Left hindlimb (tissue), 1 donor: ENCODE measurements around the gene FEV.

Source experiments
- DNase-seq: peaks from one replicate; pipeline ENCODE4 v3.0.0-alpha.2; 2018

The FEV gene

DNA sequence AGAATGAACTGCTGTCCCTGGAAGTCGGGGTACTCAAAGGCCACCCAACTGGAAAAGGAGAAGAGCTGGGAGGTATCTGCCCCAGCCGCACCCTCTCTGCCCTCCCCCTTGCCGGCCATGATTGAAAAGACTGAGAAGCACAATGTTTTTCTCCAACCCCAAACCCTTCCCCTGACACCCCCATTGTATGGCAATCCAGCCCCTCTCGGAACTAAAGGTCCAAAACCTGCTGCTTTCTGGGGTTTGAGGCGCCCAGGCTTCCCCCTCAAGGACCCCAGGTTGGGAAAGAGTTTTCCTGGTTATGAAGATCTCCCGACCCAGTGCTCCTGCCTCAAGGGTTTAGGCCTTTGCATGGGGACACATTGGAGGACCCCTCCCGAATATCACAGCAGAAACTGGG is 7.2 kb upstream of the FEV start:
- DNase-seq = no peak

DNA sequence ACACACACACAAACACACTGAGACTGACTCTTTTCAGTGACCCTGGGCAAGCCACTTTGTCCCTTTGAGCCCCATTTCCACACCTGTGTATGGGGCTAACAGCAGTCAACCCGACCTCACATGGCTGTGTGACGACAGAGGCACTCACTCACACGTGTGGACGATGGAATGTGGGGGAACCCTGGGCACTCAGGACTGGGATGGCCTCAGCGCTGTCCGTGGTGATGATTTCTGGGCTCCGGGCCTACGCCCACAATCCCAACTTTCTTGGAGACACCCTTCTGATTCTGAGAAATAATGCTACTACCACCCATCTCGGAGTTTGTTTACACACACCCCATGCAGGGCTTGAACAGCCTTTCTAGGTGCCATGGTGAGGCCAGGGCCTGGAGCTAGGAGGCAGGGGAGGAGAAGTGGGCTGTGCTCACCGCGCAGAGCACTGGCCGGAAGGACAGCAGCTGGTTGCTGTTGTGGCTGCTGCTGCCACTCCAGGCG is 6.7 kb upstream of the FEV start:
- DNase-seq = no peak

GRCh38 chr2:218990612-218991011 is 5.6 kb upstream of the FEV start:
- no peak for DNase-seq

DNA sequence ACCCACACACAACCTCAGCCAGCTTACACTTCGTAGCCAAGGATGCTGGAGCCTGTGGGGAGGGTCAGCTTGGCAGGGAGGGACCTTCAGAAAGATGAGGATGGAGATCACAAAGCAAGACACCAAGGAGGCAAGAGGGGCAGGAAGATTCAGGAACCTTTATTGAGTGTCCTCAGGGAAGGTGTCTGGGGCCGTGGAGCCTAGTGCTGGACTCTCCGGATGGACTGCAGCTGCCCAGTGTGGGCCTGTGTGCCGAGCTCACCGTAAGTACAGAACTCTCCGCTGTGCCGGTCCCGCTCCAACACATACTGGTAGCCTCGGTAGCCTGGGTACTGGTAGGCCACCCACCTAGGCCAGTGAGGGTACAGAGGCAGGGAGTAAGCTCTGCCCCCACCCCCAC is 5.1 kb upstream of the FEV start:
- DNase-seq = no peak

GRCh38 chr2:218988650-218989049 is 3.7 kb upstream of the FEV start:
- DNase-seq = no peak

GRCh38 chr2:218988164-218988563 is 3.2 kb upstream of the FEV start:
- no peak for DNase-seq

GRCh38 chr2:218986148-218986761 is 1.3 kb upstream of the FEV start:
- DNase-seq = no peak

GRCh38 chr2:218985325-218986091 is 524 bp upstream of the FEV start:
- no peak for DNase-seq

DNA sequence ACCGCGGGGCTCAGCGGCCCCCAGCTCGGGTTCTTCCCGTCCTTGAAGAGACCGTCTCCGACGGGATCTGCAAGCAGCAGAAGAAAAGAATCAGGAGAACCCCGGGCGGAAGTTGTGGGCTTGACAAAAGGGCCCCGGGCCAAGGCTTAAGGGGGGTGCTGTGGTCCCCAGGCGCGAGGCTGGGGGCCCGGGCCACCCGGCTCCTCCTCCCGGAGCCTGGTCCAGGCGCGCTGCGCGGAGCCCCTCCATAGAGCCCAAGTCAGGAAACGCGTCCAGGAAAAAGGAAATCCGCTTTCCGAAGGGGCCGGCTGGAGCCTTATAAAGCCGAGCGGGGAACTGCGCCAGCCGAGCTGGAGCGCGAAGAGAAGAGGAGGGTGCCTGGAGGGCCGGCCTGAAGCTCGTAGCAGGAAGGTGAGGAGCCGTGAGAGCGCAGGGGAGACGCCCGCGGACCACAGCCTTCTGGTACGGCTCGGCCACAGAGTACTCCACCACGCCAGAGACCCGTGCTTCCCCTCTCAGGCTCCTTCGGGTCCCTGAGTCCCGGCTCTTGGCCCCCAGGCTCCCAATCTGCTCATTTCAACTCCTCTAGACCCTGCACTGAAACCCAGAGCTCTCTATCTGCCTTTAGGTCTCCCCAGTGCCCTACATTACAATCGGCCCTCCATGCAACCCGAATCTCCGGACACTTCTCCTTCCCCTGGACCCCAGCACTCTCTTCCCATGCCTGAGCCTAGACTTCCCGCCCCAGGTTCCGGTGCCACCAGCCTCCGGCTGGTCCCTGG is 554 bp downstream of the FEV start:
- DNase-seq = no peak

DNA sequence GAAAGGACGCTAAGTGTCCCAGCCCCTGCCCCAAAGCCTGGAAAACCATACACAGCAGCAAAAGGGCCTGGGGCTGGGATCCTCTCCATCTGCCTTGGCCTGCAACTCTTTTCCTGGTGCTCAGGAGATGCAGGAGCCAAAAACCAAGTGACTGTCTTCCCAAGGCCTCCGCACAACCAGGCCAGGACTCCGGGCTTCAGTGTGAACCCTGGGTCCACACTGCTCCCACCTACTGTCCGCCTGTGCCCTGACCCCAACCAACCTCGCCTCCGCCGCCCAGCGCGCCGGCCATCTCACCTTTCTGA is 1.1 kb downstream of the FEV start:
- DNase-seq = no peak

GRCh38 chr2:218983263-218983933 is 1.6 kb downstream of the FEV start:
- no peak for DNase-seq

DNA sequence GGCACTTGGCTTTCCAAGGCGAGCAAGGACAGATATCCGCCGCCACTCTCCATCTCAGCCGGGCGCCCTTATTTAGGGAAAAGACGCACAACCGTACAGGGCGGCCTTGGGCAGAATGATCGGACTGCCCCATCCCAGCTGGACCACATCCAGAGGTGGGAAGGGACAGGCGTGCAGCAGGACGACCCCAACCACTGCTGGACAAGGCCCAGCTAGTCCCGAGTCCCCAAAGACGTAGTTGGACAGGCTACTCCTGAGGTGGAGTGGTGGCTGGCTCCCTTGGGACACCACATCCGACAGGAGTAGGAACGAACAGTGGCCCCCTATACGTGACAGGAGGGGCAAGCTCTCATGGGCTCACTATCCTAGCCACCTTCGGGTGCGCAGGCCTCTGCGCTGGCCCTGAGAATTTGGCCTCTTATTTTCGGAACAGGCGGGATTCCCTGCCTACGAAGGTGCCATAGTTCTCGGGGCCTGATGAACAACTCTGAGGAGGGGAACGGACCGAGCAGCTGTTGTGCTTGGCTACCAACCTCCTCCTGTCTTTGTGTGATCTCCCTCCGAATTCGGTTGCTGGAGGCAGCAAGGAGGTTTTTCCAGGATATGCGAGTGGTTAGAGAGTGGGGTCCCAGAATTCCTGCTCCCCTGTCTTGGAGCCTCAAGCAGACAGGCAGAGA is 2.3 kb downstream of the FEV start:
- no peak for DNase-seq

GRCh38 chr2:218981881-218982585 is 3.0 kb downstream of the FEV start:
- DNase-seq = no peak

DNA sequence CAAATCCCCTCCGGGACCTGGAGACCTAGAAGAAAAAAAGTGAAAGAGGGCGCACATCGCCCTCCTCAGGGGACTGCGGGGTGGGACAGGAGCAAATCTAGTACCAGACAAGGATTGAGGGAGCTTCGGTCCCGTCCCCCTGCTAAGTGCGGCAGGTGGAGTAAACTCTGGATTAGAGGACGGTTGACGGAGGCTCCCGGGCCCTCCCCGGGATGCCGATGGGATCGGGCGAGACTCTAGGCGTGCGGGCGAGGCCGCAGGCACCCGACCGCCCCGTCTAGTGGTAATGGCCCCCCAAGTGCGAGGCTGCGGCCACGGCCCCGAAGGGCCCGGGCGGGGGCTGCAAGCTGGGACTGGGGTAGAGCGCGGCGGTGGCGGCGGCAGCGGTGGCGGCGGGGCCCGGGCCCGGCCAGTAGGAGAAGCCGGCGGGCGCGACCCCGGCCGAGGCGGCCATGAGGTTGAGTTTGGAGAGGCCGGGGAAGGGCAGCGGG is 3.5 kb downstream of the FEV start:
- no peak for DNase-seq

DNA sequence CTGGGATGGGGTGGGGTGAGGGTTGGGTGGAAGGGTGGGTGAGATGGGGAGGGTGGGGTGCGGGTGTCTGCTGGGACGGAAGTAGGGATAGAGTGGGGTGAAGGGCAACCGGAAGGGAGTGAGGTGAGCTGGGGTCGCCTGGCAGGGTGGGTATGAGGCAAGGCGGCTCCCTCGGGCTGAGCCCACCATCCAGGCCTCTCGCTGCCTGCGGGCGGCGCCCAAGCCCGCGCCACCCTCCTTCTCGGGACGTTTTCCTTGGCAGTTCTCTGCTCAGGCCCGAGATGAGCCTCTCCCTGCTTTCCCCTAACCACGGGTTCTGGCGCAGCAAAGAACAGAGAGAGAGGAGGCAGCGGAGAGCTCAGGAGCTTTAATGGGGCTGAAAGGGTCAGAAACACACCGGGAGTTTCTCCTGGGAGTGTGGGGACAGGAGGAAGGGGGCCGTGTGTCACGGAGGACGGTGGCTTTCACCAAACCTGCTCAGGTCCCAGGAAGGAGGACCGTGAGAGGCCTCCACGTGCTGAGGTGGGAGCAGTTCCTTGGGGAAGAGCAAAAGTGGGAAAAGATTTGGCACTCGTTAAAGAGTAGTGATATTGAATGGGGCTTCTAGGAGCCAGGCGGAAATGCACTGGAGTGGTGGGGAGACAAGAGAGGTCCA is 4.1 kb downstream of the FEV start:
- DNase-seq = no peak

GRCh38 chr2:218979846-218980734 is 4.9 kb downstream of the FEV start:
- DNase-seq = peak; percentile 81

DNA sequence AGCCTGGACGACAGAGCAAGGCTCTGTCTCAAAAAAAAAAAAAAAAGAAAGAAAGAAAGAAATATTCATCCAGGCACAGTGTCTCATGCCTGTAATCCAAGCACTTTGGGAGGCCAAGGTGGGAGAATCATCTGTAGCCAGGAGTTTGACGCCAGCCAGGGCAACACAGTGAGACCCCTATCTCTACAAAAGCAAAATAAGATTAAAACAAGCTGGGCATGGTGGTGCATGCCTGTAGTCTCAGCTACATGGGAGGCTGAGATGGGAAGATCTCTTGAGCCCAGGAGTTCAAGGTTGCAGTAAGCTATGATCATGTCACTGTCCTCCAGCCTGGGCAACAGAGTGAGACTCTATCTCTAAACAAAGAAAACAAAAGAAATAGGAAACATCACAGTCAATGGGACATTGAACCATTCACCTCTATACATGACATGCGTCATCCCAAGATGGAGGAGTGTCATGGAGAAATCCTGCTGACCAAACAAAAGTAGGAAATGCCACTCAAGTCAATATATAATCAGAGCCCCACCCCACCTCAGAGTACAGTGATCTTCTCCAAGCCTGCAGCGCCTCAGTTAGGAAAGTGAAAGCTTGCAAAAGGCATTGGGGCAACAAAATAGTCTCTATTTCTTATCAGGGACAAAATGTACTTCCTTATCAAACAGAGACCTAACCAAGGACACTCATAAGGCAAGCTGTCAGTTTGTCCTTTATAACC is 9.8 kb downstream of the FEV start:
- no peak for DNase-seq

- DNase-seq = no peak
These were observed 14.1 kb downstream of the FEV start for GRCh38 chr2:218970894-218971293.

- no peak for DNase-seq
These were observed 20.8 kb downstream of the FEV start for GRCh38 chr2:218964041-218964771.
